NB4 (cell line): ENCODE results near the gene VPS8.

ENCODE experiments used
- CTCF ChIP-seq: IDR thresholded peaks from one replicate; pipeline ENCODE4 v1.5.1; 2012; ENCODE audit warnings: low read depth, low read length
- MAX ChIP-seq: IDR thresholded peaks from 2 replicates; pipeline ENCODE4 v1.6.1; 2011; ENCODE audit warnings: low read depth, low read length
- POLR2A ChIP-seq: IDR thresholded peaks from 2 replicates; pipeline ENCODE4 v1.6.1; 2011; ENCODE audit warnings: mild to moderate bottlenecking; ENCODE audit not compliant: insufficient read length; ENCODE audit errors: extremely low read depth

GRCh38 chr3:184772667-184773272 lies 39.2 kb upstream of the VPS8 start:
- TF ChIP-seq CTCF (no peak), POLR2A (no peak), MAX (no peak)
